Spleen (tissue), 11 donors: ENCODE measurements around the gene HSF2. TPM values are rescaled to one million over a fixed set of nuclear protein-coding genes. Genes with fewer than 3 reads are reported as not detected.

Source experiments
- DNase-seq: peaks from one replicate; pipeline ENCODE4 v3.0.0-alpha.2; 2020
- H3K27ac ChIP-seq, 8 donors: fragments of 200-600 bp; sonication (generic) in 7 of 8; 1 replicate in 4 of 8; 2 replicates in 4 of 8; pipeline versions ENCODE4 v1.5.0 to v1.8.0; 2016 to 2021; ENCODE audit warnings: inconsistent platforms in 4 of 8, mild to moderate bottlenecking in 4 of 8, moderate library complexity in 1 of 8
- H3K27me3 ChIP-seq, 7 donors: fragments of 200-600 bp; sonication (generic) in 6 of 7; replicated peaks in 1 of 7; 1 replicate in 4 of 7; 2 replicates in 3 of 7; pipeline versions ENCODE4 v1.5.0 to v1.8.0; 2016 to 2021; ENCODE audit warnings: inconsistent platforms in 3 of 7, mild to moderate bottlenecking in 1 of 7
- H3K36me3 ChIP-seq, 6 donors: fragments of 200-600 bp; sonication (generic) in 5 of 6; 1 replicate in 4 of 6; 2 replicates in 2 of 6; pipeline versions ENCODE4 v1.5.0 to v1.8.0; 2016 to 2021; ENCODE audit warnings: inconsistent platforms in 2 of 6
- H3K4me1 ChIP-seq, 6 donors: fragments of 200-600 bp; sonication (generic) in 5 of 6; 1 replicate in 3 of 6; 2 replicates in 3 of 6; pipeline versions ENCODE4 v1.5.0 to v1.8.0; 2016 to 2021; ENCODE audit warnings: inconsistent platforms in 3 of 6
- H3K4me3 ChIP-seq, 8 donors: fragments of 200-600 bp; sonication (generic) in 7 of 8; 1 replicate in 4 of 8; 2 replicates in 4 of 8; pipeline versions ENCODE4 v1.5.0 to v1.8.0; 2016 to 2021; ENCODE audit warnings: inconsistent platforms in 4 of 8, mild to moderate bottlenecking in 4 of 8, moderate library complexity in 2 of 8
- H3K9me3 ChIP-seq, 8 donors: fragments of 200-600 bp; sonication (generic) in 7 of 8; 1 replicate in 4 of 8; 2 replicates in 4 of 8; pipeline versions ENCODE4 v1.5.0 to v1.8.0; 2016 to 2021; ENCODE audit warnings: inconsistent platforms in 4 of 8
- POLR2A ChIP-seq, 3 donors: fragments of 450-650 bp; IDR thresholded peaks; one replicate each; pipeline ENCODE4 v1.5.1; 2017; ENCODE audit warnings: antibody characterized with exemption in 3 of 3, mild to moderate bottlenecking in 1 of 3
- POLR2AphosphoS5 ChIP-seq, 3 donors: sonication (generic); formaldehyde crosslinking; IDR thresholded peaks; one replicate each; pipeline ENCODE4 v1.5.1; 2017; ENCODE audit warnings: antibody characterized with exemption in 3 of 3
- WGBS, 5 donors: extraction: QIAGEN DNeasy Blood & Tissue Kit in 3 of 5; methylation state at CpG; one replicate each; pipeline versions ENCODE4 v1.1.5 to v1.1.7; 2013 to 2018; 5-methylcytosine and 5-hydroxymethylcytosine counted together
- intact Hi-C: fragments of 100-400 bp; cut with DNase I; formaldehyde crosslinking; loops from one replicate; pipeline ENCODE4 v1.15.0; 2023; ENCODE audit warnings: low total_unique reads
- polyA plus RNA-seq, 3 donors: library from polyadenylated mRNA; stranded (reverse); fragments of 200-250 nt; gene quantifications; one replicate each; pipeline ENCODE4 v1.2.1, GENCODE V29; 2013
- total RNA-seq, 7 donors: library from RNA; depleted of rRNA in 3 of 7; stranded (reverse); fragments of >200 nt in 3 of 7; fragmentation: NEBNext Ultra II Directional in 4 of 7; extraction: Animal tissue kit (Norgen Biotek cat#: 25700) in 4 of 7; gene quantifications; one replicate each; pipeline versions ENCODE4 v1.1.0 to v1.2.1, GENCODE V29; 2016 to 2021
- TF ChIP-seq, protein P1 (sequence below), 11 experiments: fragments of 200-600 bp in 7 of 11; fragments of 450-650 bp in 4 of 11; sonication (generic) in 4 of 11; IDR thresholded peaks in 8 of 11; conservative IDR thresholded peaks in 3 of 11; 1 replicate in 7 of 11; 2 replicates in 4 of 11; pipeline versions ENCODE4 v1.4.0 to v1.8.0; 2016 to 2021; ENCODE audit warnings: antibody characterized with exemption in 11 of 11, inconsistent platforms in 4 of 11, mild to moderate bottlenecking in 1 of 11
- donor health status: healthy with polysubstance abuse.
- donor health status: DM: no; HTN: no; CAD: no; lungs with moderate emphysema.
- donor health status: DM: no; HTN: no; CAD: no.
- donor health status: Bipolar disorder and iron deficiency.
- donor health status: healthy.
- donor health status: DM: no; HTN: no; CAD: no.
- donor health status: DM: yes; HTN: yes; CAD: no.

HSF2 gene
- total and polyA plus RNA-seq, 10 donors, result 7.5 to 18.2 (median 10.6) TPM

DNA sequence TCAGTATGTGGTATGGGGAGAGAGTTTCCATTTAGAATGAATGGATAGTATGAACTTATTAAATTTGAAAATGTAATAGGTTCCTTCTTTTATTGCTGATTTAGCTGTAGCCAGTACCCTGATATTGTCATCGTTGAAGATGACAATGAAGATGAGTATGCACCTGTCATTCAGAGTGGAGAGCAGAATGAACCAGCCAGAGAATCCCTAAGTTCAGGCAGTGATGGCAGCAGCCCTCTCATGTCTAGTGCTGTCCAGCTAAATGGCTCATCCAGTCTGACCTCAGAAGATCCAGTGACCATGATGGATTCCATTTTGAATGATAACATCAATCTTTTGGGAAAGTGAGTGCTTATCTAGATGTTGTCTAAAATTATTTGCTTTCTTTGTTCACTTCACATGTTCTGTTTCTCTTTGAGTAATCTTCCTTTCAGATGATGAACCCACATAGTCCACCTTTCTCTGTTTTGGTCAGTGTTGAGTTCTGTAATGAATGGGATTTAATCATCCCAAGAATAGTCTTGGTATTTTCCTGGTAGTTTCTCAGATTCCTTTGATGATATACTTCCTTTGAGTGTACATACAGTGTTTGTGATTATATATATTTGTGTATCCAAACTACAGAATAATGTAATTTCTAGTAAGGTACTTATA is 23.3 kb downstream of the HSF2 start:
- DNase-seq, result no peak
- peaks cover 0 to 97% (median 32%) of the 10 kb centered on the region in 6 donors for H3K36me3 ChIP-seq
- 61 to 85% (median 76%) methylated on average over 1 of the region's 1 CpG for WGBS, 5 donors

DNA sequence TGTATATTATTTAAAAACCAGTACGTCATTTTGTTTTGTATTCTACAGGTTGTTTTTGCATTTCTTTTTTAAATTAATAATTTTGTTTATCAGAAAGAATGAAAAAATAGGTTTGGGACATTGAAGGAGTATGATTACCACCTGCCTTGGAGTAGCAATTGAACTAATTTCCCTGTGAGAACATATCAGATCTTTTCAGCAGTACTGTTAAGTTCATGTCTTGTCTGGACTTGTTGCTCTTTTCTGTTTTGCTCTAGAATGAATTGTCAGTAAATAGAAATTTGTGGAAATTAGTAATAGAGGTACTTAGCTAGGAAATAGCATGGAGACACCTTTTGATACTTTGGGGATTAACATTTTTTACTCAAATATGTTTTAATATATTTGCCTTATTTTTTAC is 24.3 kb downstream of the HSF2 start:
- no peaks in the 10 kb centered on the region for H3K27me3 ChIP-seq
- H3K9me3 ChIP-seq, result no peaks in the 10 kb centered on the region
- TF ChIP-seq POLR2AphosphoS5 (IDR thresholded peaks at IDR 0.05), result no peak
- TF ChIP-seq, protein P1, sequence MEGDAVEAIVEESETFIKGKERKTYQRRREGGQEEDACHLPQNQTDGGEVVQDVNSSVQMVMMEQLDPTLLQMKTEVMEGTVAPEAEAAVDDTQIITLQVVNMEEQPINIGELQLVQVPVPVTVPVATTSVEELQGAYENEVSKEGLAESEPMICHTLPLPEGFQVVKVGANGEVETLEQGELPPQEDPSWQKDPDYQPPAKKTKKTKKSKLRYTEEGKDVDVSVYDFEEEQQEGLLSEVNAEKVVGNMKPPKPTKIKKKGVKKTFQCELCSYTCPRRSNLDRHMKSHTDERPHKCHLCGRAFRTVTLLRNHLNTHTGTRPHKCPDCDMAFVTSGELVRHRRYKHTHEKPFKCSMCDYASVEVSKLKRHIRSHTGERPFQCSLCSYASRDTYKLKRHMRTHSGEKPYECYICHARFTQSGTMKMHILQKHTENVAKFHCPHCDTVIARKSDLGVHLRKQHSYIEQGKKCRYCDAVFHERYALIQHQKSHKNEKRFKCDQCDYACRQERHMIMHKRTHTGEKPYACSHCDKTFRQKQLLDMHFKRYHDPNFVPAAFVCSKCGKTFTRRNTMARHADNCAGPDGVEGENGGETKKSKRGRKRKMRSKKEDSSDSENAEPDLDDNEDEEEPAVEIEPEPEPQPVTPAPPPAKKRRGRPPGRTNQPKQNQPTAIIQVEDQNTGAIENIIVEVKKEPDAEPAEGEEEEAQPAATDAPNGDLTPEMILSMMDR (IDR thresholded peaks at IDR 0.05 in 8 of 11, conservative IDR thresholded peaks at IDR 0.05 in 3 of 11), result no peak
- no peak for TF ChIP-seq POLR2A (IDR thresholded peaks at IDR 0.05)
- no peaks in the 10 kb centered on the region for H3K4me1 ChIP-seq
- intact Hi-C loops, result no loop called here
- H3K27ac ChIP-seq, result no peak overlapping the region
- H3K36me3 ChIP-seq, result peaks cover 0 to 97% (median 30%) of the 10 kb centered on the region in 6 donors
- 87 to 98% (median 98%) methylated on average over 1 of the region's 1 CpG for WGBS, 5 donors
- no peak for DNase-seq
- no peak overlapping the region for H3K4me3 ChIP-seq

More for the DNA sequence above, 23.3 kb downstream of the HSF2 start:
- intact Hi-C loops, result no loop called here
- Histone ChIP-seq H3K27ac (no peak overlapping the region), H3K27me3 (no peaks in the 10 kb centered on the region), H3K4me3 (no peak overlapping the region), H3K4me1 (no peaks in the 10 kb centered on the region), H3K9me3 (no peaks in the 10 kb centered on the region)
- no peak for TF ChIP-seq POLR2A (IDR thresholded peaks at IDR 0.05)
- no peak for TF ChIP-seq POLR2AphosphoS5 (IDR thresholded peaks at IDR 0.05)
- TF ChIP-seq, protein P1 (IDR thresholded peaks at IDR 0.05 in 8 of 11, conservative IDR thresholded peaks at IDR 0.05 in 3 of 11), result no peak

DNA sequence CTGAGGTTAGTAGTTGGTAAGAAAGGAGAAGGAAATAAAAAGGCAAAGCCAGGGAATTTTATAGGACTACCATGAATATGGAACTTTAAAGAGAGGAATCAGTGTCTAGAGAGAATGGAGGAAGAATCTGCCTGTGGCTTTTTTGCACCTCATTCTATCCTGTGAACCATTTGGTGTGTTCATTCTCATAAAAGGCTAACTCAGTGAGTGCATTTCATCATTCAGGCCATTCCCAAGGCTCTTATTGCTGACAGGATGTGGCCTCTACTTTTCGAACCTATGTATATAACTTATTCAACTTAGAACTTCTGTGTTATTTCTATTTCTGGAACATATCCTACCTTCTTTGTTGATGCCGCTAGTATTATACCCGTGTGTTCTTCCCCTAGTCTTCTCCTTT is 27.1 kb downstream of the HSF2 start:
- TF ChIP-seq POLR2A (IDR thresholded peaks at IDR 0.05) (no peak), POLR2AphosphoS5 (IDR thresholded peaks at IDR 0.05) (no peak)
- TF ChIP-seq, protein P1 (IDR thresholded peaks at IDR 0.05 in 8 of 11, conservative IDR thresholded peaks at IDR 0.05 in 3 of 11), result no peak
- H3K9me3 ChIP-seq, result no peaks in the 10 kb centered on the region
- H3K27ac ChIP-seq, result no peak overlapping the region
- intact Hi-C loops, result no loop called here
- H3K27me3 ChIP-seq, result no peaks in the 10 kb centered on the region
- no peak for DNase-seq
- peaks cover 0 to 96% (median 25%) of the 10 kb centered on the region in 6 donors for H3K36me3 ChIP-seq
- WGBS, 5 donors, result 91 to 97% (median 97%) methylated on average over 3 of the region's 3 CpGs
- no peak overlapping the region for H3K4me3 ChIP-seq
- H3K4me1 ChIP-seq, result no peaks in the 10 kb centered on the region

DNA sequence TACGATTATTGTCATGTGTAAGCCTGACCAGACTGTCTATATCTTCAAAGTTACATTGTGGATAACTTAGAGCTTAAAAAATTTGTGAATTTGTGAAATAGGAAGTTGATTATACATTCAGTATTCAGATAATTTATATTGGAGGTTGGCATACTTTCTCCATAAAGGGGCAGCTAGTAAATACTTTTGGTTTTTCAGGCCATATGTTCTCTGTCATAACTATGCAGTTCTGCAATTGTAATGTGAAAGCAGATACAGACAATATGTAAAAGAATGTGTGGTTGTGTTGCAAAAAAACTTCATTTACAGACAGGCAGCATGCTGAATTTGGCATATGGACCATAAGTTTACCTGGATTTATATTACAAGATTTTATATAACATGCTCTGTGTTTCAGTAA is 29.3 kb downstream of the HSF2 start:
- 85 to 96% (median 94%) methylated on average over 1 of the region's 1 CpG for WGBS, 5 donors
- Histone ChIP-seq H3K9me3 (no peaks in the 10 kb centered on the region), H3K36me3 (peaks cover 0 to 98% (median 27%) of the 10 kb centered on the region in 6 donors), H3K27me3 (no peaks in the 10 kb centered on the region), H3K4me3 (no peak overlapping the region), H3K4me1 (no peaks in the 10 kb centered on the region), H3K27ac (no peak overlapping the region)
- intact Hi-C loops, result no loop called here
- DNase-seq, result no peak
- TF ChIP-seq POLR2A (IDR thresholded peaks at IDR 0.05) (no peak), POLR2AphosphoS5 (IDR thresholded peaks at IDR 0.05) (no peak)
- TF ChIP-seq, protein P1 (IDR thresholded peaks at IDR 0.05 in 8 of 11, conservative IDR thresholded peaks at IDR 0.05 in 3 of 11), result no peak
